KOPT-K1 (cell line): ENCODE data around the gene PIGS.

Experiments
- H3K27ac ChIP-seq: fragments of 200-600 bp; sonication (generic); 2 replicates; pipeline ENCODE4 v1.5.1; 2016; ENCODE audit warnings: antibody characterized with exemption, mild to moderate bottlenecking, low read depth, low read length; ENCODE audit not compliant: poor library complexity, severe bottlenecking
- H3K36me3 ChIP-seq: fragments of 200-600 bp; sonication (generic); 2 replicates; pipeline ENCODE4 v1.5.1; 2017; ENCODE audit warnings: antibody characterized with exemption, mild to moderate bottlenecking, low read length, moderate library complexity; ENCODE audit not compliant: insufficient read depth
- H3K9me3 ChIP-seq: fragments of 200-600 bp; sonication (generic); 2 replicates; pipeline ENCODE4 v1.5.1; 2017; ENCODE audit warnings: antibody characterized with exemption, low read length, mild to moderate bottlenecking; ENCODE audit not compliant: insufficient read depth, poor library complexity, severe bottlenecking

Gene PIGS

DNA sequence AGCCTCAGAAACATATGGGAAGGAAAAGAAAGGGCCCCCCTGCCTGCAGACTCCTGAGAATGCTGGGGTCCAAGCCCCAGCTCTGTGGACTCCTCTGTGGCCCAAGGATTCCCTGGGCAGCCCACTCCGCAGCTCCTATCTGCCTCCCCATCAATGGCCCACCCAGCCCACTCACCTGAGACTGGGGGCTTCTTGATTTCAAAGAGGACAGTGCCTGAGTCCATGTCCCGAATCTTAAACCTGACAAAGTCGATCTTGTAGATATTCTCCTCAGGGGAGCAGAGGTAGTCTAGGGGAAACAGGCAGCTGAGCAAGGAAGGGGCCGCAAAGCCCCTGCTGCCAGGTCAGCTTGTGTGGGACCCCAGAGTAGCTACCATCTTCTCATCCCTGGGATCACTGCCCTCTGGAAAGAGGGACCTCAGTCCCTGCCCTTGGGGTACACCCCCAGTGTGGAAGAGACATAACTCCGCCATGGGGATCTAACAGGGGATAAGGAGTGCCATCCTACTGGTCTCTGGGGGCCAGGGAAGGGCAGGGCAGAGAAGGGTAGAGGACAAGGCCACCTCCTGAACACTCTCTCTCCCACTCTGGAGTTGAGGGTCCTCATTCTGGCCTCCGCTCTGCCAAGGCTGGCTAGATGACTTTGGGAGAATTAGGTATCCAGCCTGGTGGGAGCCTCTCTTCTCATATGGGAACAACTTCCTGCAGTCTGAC, 22.8 kb downstream of the PIGS start:
- Histone ChIP-seq H3K36me3 (peaks cover 18% of the 10 kb centered on the region), H3K27ac (no peak overlapping the region), H3K9me3 (no peaks in the 10 kb centered on the region)

GRCh38 chr17:28547623-28548416, 23.5 kb downstream of the PIGS start:
- Histone ChIP-seq H3K27ac (no peak overlapping the region), H3K9me3 (no peaks in the 10 kb centered on the region), H3K36me3 (peaks cover 11% of the 10 kb centered on the region)

GRCh38 chr17:28547096-28547622, 24.2 kb downstream of the PIGS start:
- peaks cover 10% of the 10 kb centered on the region; the same call in 1 of the 2 replicates for H3K36me3 ChIP-seq
- H3K27ac ChIP-seq = no peak overlapping the region
- H3K9me3 ChIP-seq = no peaks in the 10 kb centered on the region

GRCh38 chr17:28545787-28546415, 25.4 kb downstream of the PIGS start:
- peaks cover 10% of the 10 kb centered on the region; the same call in 1 of the 2 replicates for H3K36me3 ChIP-seq
- no peak overlapping the region for H3K27ac ChIP-seq

DNA sequence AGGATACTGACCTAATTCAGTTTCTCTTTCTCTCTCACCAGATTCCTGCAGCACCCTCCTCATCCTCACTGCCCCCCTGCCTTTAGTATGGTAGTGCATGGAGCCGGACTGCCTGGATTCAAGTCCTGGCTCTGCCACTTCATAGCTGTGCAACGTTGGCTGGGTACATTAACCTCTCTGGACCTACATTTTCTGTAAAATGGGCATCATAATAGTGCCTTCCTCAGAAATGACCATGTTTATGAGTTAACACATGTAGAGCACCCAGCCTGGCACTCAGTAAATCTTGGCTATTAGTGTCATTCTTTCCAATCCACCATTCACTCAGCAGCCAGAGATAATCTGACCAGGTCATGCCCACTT, 26.2 kb downstream of the PIGS start:
- Histone ChIP-seq H3K27ac (no peak overlapping the region), H3K9me3 (no peaks in the 10 kb centered on the region), H3K36me3 (peaks cover 10% of the 10 kb centered on the region; the same call in 1 of the 2 replicates)

More at GRCh38 chr17:28545787-28546415, 25.4 kb downstream of the PIGS start:
- H3K9me3 ChIP-seq = no peaks in the 10 kb centered on the region

DNA sequence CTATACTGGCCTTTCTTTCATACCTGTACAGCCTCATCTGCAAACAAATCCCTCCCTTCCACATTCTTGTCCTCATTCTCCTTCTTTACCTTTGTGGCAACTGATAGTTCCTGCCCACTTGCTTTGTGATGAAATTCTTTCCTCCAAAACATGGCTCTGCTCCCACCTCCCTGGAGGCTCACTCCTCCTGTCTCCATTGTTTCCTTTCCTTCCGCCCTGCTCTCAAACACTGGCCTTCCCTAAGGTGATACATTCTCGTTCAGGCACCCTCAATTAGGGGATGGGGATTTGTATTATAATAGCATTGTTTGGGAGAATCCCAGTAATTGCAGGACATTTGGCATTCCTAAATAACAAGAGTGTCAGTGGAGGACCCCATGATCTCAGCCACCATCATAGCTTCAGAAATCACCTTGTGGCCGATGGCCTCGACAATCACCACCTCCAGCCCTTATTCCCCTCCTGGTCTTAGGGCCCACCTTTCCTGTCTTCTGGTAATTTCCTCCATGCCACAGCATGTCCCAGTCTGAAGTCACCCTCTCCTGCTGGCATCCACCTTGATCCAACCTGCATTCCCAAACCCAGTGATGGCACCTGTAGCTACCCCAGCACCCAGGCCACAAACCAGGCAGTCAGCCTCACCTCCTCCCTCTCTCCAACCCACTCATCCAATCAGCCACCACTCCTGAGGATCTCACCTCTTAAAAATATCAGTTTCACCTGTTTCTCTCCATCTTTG, 26.8 kb downstream of the PIGS start:
- no peak overlapping the region for H3K27ac ChIP-seq
- H3K36me3 ChIP-seq = peaks cover 10% of the 10 kb centered on the region; the same call in 1 of the 2 replicates
- no peaks in the 10 kb centered on the region for H3K9me3 ChIP-seq

GRCh38 chr17:28541439-28541838, 29.9 kb downstream of the PIGS start:
- Histone ChIP-seq H3K9me3 (no peaks in the 10 kb centered on the region), H3K27ac (no peak overlapping the region), H3K36me3 (no peaks in the 10 kb centered on the region)

DNA sequence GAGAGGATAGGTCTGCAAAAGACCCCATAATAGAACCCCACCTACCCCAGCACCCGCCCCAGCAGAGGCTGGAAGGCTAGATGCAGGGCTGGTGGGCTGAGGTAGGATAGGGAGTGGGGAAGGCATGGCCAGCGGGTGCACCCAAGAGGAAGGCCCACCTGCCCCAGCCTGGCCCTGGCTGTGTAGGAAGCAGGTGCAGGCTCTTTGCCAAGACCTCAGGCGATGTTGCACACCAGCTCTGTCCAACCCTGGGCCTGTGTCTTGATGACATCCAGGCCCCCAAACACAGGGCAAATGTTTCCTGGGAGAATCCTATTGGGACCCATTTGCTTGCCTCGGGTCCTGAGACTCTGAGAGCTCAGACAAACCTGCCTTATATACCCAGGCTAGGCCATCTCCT, 31.1 kb downstream of the PIGS start:
- Histone ChIP-seq H3K36me3 (no peaks in the 10 kb centered on the region), H3K27ac (no peak overlapping the region), H3K9me3 (no peaks in the 10 kb centered on the region)

- no peak overlapping the region for H3K27ac ChIP-seq
- H3K36me3 ChIP-seq = no peaks in the 10 kb centered on the region
- H3K9me3 ChIP-seq = no peaks in the 10 kb centered on the region
These were observed 32.9 kb downstream of the PIGS start for GRCh38 chr17:28538296-28538895.

- H3K36me3 ChIP-seq = no peaks in the 10 kb centered on the region
- no peaks in the 10 kb centered on the region for H3K9me3 ChIP-seq
- no peak overlapping the region for H3K27ac ChIP-seq
These were observed 34.1 kb downstream of the PIGS start for GRCh38 chr17:28537219-28537610.

- Histone ChIP-seq H3K27ac (no peak overlapping the region), H3K9me3 (no peaks in the 10 kb centered on the region), H3K36me3 (no peaks in the 10 kb centered on the region)
These were observed 34.6 kb downstream of the PIGS start for GRCh38 chr17:28536532-28537218.

- Histone ChIP-seq H3K27ac (no peak overlapping the region), H3K36me3 (no peaks in the 10 kb centered on the region), H3K9me3 (no peaks in the 10 kb centered on the region)
These were observed 36.5 kb downstream of the PIGS start for GRCh38 chr17:28534740-28535375.

GRCh38 chr17:28533091-28533807, 38.1 kb downstream of the PIGS start:
- Histone ChIP-seq H3K27ac (no peak overlapping the region), H3K36me3 (no peaks in the 10 kb centered on the region), H3K9me3 (no peaks in the 10 kb centered on the region)
